HG02678 (cell line): ENCODE data around the gene DLL1.
"Not testable (repeated sequence)": the region's sequence is repeated elsewhere in the genome, so short reads cannot be mapped to it uniquely, and the experiment has no call there.

Experiments
- ATAC-seq: cut with Tn5 transposase; IDR thresholded peaks from one replicate; pipeline ENCODE4 v1.9.1; 2021; ENCODE audit warnings: mild to moderate bottlenecking, moderate library complexity; ENCODE audit not compliant: unreplicated experiment

The DLL1 gene

GRCh38 chr6:170269151-170269845, 21.6 kb downstream of the DLL1 start:
- no peak for ATAC-seq

GRCh38 chr6:170268216-170269129, 22.4 kb downstream of the DLL1 start:
- no peak for ATAC-seq

GRCh38 chr6:170267688-170268087, 23.2 kb downstream of the DLL1 start:
- ATAC-seq = no peak

- ATAC-seq = no peak
These were observed 24.6 kb downstream of the DLL1 start for GRCh38 chr6:170266061-170266825.

- ATAC-seq = no peak
These were observed 25.2 kb downstream of the DLL1 start for GRCh38 chr6:170265655-170266054.

- not testable (repeated sequence) for ATAC-seq
These were observed 26.2 kb downstream of the DLL1 start for GRCh38 chr6:170264644-170265043.

- no peak for ATAC-seq
These were observed 26.8 kb downstream of the DLL1 start for GRCh38 chr6:170264086-170264485.

GRCh38 chr6:170263410-170263809, 27.5 kb downstream of the DLL1 start:
- no peak for ATAC-seq

GRCh38 chr6:170262489-170263088, 28.3 kb downstream of the DLL1 start:
- ATAC-seq = no peak

- ATAC-seq = no peak
These were observed 29.0 kb downstream of the DLL1 start for GRCh38 chr6:170261643-170262488.

GRCh38 chr6:170260686-170261085, 30.2 kb downstream of the DLL1 start:
- no peak for ATAC-seq

- no peak for ATAC-seq
These were observed 31.6 kb downstream of the DLL1 start for GRCh38 chr6:170259278-170259677.

GRCh38 chr6:170258407-170258806, 32.5 kb downstream of the DLL1 start:
- ATAC-seq = no peak

GRCh38 chr6:170257376-170257775, 33.5 kb downstream of the DLL1 start:
- no peak for ATAC-seq

GRCh38 chr6:170256641-170257040, 34.2 kb downstream of the DLL1 start:
- ATAC-seq = no peak

- no peak for ATAC-seq
These were observed 35.3 kb downstream of the DLL1 start for GRCh38 chr6:170255426-170256125.

- no peak for ATAC-seq
These were observed 36.3 kb downstream of the DLL1 start for GRCh38 chr6:170254315-170255213.

GRCh38 chr6:170253910-170254269, 37.0 kb downstream of the DLL1 start:
- no peak for ATAC-seq
